ENCODE data around the gene ARHGAP9.

DNA sequence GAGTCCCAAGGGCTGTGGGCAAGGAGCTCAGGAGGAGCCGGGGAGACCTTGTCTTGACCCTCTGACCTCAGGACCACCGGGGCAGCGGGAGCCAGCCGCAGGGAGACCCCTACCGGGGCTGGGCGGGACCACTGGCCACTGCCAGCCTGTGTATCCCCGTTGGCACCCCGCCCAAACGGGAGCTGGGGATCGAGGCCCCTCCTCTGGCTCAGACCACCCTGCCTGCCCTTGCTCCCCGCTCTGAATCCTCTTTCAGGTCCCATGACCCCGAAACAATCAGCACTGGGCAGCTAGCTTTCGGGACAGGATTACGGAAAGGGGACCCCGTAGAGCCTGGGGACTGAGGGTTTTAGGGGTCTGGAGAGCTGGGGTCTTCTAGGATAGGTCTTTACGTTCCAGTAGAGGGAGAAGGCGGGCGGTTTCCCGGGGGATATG, 18.8 kb downstream of the ARHGAP9 start:
- no peak for TF ChIP-seq EZH2phosphoT487 (conservative IDR thresholded peaks at IDR 0.05; ENCODE audit: low read length)
- TF ChIP-seq, protein P1, sequence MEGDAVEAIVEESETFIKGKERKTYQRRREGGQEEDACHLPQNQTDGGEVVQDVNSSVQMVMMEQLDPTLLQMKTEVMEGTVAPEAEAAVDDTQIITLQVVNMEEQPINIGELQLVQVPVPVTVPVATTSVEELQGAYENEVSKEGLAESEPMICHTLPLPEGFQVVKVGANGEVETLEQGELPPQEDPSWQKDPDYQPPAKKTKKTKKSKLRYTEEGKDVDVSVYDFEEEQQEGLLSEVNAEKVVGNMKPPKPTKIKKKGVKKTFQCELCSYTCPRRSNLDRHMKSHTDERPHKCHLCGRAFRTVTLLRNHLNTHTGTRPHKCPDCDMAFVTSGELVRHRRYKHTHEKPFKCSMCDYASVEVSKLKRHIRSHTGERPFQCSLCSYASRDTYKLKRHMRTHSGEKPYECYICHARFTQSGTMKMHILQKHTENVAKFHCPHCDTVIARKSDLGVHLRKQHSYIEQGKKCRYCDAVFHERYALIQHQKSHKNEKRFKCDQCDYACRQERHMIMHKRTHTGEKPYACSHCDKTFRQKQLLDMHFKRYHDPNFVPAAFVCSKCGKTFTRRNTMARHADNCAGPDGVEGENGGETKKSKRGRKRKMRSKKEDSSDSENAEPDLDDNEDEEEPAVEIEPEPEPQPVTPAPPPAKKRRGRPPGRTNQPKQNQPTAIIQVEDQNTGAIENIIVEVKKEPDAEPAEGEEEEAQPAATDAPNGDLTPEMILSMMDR (IDR thresholded peaks at IDR 0.05; ENCODE audit: insufficient read depth, low read length, poor library complexity, severe bottlenecking) = no peak

Data from SU-DHL-6 (cell line).